NB4 (cell line): ENCODE data around the gene SLC8A2.

Source experiments
- MYC ChIP-seq: IDR thresholded peaks from 2 replicates; pipeline ENCODE4 v1.6.1; 2011; ENCODE audit warnings: low read depth, low read length
- POLR2A ChIP-seq: IDR thresholded peaks from 2 replicates; pipeline ENCODE4 v1.6.1; 2011; ENCODE audit warnings: mild to moderate bottlenecking; ENCODE audit not compliant: insufficient read length; ENCODE audit errors: extremely low read depth
- TF ChIP-seq, protein P1 (sequence below): IDR thresholded peaks from one replicate; pipeline ENCODE4 v1.5.1; 2012; ENCODE audit warnings: low read depth, low read length

DNA sequence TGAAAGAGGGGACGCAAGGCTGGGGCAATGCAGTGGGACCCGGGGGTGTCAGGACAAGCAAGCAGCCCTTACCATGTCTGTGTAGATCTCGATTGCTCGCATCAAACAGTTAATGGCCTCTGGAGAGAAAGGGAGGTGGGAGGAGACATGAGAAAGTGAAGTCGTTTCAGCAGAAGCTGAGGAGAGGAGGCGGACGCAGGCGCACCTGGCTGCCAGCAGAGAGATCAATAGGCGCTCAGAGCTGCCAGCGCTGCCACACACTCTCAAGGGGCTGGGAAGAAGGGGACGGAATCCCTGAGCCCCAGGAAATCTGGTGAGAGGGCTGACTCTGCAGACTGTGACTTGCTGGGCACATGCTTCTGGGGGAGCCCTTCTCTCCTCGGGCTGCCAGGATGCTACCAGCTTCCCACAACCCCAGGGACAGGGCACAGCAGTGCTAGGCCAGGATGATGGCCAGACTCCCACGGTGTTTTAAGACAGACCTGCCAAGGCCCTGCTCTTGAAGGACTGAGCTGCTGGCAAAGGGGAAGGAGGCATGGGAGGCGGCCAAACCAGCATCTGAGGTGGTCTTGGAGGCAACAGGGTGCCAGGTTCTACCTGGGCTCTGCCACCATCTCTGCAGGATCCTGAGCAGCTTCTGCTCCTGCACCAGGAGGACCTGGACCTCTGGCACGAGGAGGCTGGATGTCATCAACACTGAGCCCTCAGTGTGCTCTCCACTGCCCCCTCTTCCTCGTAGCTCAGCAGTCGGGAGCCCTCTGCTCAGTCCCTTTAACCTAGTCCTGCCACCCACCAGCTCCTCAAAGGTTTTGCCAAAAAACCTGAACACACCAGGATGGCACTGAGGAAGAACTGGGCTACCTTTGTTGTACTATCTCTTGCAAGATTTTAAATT lies 24.0 kb upstream of the SLC8A2 start:
- TF ChIP-seq, protein P1, sequence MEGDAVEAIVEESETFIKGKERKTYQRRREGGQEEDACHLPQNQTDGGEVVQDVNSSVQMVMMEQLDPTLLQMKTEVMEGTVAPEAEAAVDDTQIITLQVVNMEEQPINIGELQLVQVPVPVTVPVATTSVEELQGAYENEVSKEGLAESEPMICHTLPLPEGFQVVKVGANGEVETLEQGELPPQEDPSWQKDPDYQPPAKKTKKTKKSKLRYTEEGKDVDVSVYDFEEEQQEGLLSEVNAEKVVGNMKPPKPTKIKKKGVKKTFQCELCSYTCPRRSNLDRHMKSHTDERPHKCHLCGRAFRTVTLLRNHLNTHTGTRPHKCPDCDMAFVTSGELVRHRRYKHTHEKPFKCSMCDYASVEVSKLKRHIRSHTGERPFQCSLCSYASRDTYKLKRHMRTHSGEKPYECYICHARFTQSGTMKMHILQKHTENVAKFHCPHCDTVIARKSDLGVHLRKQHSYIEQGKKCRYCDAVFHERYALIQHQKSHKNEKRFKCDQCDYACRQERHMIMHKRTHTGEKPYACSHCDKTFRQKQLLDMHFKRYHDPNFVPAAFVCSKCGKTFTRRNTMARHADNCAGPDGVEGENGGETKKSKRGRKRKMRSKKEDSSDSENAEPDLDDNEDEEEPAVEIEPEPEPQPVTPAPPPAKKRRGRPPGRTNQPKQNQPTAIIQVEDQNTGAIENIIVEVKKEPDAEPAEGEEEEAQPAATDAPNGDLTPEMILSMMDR: no peak
- TF ChIP-seq POLR2A (no peak), MYC (no peak)
